Activated naive CD8-positive, alpha-beta T cell (primary cell): ENCODE measurements around the gene PBXIP1.
"Not testable (repeated sequence)": the region's sequence is repeated elsewhere in the genome, so short reads cannot be mapped to it uniquely, and the experiment has no call there.

Experiments
- H3K27ac Mint-ChIP-seq: one replicate; pipeline ENCODE4 v1.8.0; 2021; ENCODE audit warnings: mixed read lengths
- H3K27me3 Mint-ChIP-seq: one replicate; pipeline ENCODE4 v1.8.0; 2021; ENCODE audit warnings: mixed read lengths
- H3K36me3 Mint-ChIP-seq: one replicate; pipeline ENCODE4 v1.8.0; 2021; ENCODE audit warnings: mixed read lengths
- H3K4me1 Mint-ChIP-seq: one replicate; pipeline ENCODE4 v1.8.0; 2021; ENCODE audit warnings: low read depth, mixed read lengths
- H3K4me3 Mint-ChIP-seq: one replicate; pipeline ENCODE4 v1.8.0; 2021; ENCODE audit warnings: mild to moderate bottlenecking, mixed read lengths
- H3K9me3 Mint-ChIP-seq: one replicate; pipeline ENCODE4 v1.8.0; 2021; ENCODE audit warnings: low read depth, mixed read lengths

The PBXIP1 gene

GRCh38 chr1:154998818-154999570, 43.1 kb upstream of the PBXIP1 start:
- no peaks in the 10 kb centered on the region for H3K9me3 Mint-ChIP-seq
- peaks cover 33% of the 10 kb centered on the region for H3K4me1 Mint-ChIP-seq
- H3K4me3 Mint-ChIP-seq = peak overlapping the region; percentile 86
- H3K27me3 Mint-ChIP-seq = peaks cover 2% of the 10 kb centered on the region
- peak overlapping the region; percentile 78 for H3K27ac Mint-ChIP-seq
- peaks cover 2% of the 10 kb centered on the region for H3K36me3 Mint-ChIP-seq

DNA sequence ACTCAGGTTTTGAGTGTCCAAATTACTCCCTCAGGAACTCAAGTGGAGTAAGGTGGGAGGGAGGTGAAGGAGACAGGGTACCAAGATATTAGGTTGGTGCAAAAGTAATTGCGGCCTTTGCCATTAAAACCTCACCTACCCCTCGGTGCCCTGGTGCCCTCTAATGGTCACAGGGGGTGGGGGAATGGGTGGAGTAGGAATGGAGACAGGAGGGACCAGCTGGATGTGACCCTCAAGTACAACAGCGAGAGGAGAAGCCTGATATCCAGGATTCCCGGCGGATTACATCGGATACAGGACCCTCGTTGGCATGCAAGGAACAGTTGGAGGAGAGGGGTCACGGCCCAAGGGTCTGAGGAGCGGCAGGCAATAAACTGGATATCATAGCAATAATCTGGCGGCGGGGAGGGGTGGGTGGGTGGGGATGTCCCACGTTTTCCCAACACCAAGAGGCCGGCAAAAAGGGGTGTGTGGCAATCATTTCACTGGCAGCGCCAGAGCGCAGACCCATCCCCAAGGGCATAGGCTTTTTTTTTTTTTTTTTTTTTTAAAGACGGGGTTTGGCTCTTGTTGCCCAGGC, 42.4 kb upstream of the PBXIP1 start:
- Mint-ChIP-seq H3K4me3 (peak overlapping the region; percentile 10), H3K4me1 (peaks cover 28% of the 10 kb centered on the region), H3K36me3 (peaks cover 2% of the 10 kb centered on the region), H3K27me3 (peaks cover 2% of the 10 kb centered on the region), H3K27ac (no peak overlapping the region), H3K9me3 (no peaks in the 10 kb centered on the region)

GRCh38 chr1:154996966-154997701, 41.2 kb upstream of the PBXIP1 start:
- Mint-ChIP-seq H3K9me3 (no peaks in the 10 kb centered on the region), H3K27ac (no peak overlapping the region), H3K27me3 (peaks cover 2% of the 10 kb centered on the region)

GRCh38 chr1:154995301-154995983, 39.5 kb upstream of the PBXIP1 start:
- not testable (repeated sequence) for H3K36me3 Mint-ChIP-seq, H3K4me3 Mint-ChIP-seq, H3K27me3 Mint-ChIP-seq, H3K27ac Mint-ChIP-seq, H3K9me3 Mint-ChIP-seq
- H3K4me1 Mint-ChIP-seq = peaks cover 22% of the 10 kb centered on the region

More at GRCh38 chr1:154996966-154997701, 41.2 kb upstream of the PBXIP1 start:
- peaks cover 2% of the 10 kb centered on the region for H3K36me3 Mint-ChIP-seq
- peaks cover 25% of the 10 kb centered on the region for H3K4me1 Mint-ChIP-seq
- no peak overlapping the region for H3K4me3 Mint-ChIP-seq

GRCh38 chr1:154994591-154994990, 38.7 kb upstream of the PBXIP1 start:
- Mint-ChIP-seq H3K27me3 (peaks cover 2% of the 10 kb centered on the region), H3K4me3 (no peak overlapping the region), H3K27ac (no peak overlapping the region)

GRCh38 chr1:154994269-154994587, 38.3 kb upstream of the PBXIP1 start:
- H3K27ac Mint-ChIP-seq = no peak overlapping the region

More at GRCh38 chr1:154994591-154994990, 38.7 kb upstream of the PBXIP1 start:
- Mint-ChIP-seq H3K9me3 (no peaks in the 10 kb centered on the region), H3K4me1 (peaks cover 22% of the 10 kb centered on the region), H3K36me3 (peaks cover 4% of the 10 kb centered on the region)

DNA sequence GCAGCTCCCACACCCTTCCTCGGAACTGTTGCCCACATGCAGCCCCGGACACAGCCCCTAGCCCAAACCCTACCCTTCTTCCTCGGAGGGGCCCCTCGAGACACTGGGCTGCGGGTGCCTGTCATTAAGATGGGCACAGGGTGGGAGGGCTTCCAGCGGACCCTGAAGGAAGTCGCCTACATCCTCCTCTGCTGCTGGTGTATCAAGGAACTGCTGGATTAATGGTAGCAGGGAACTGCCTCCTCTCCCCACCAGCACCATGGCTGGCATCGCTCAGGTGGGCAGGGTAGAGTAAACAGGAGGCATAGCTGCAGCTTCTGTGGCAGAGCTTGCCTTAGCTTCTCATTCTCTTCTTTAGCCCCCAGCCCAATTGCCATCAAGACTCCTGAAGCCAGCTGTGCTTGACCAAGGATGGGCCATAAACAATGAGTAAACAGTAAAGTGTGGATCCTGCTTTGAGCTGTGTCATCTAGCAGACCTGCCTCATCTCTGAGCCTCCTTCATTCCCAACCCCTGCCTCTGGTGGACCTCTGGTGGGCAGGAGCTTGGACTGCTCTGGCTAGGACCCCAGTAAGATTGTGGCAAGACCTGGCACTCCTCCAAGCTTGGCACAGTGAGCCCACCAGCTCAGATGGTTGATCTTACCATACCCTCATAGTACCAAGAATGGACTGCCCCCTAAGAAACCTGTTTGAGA, 37.8 kb upstream of the PBXIP1 start, which contains the start of gene LENEP:
Gene LENEP (plus strand): TSS at position 15 of the 697 bp plus-strand sequence. CDS start 22 bp downstream, at position 37.
- Mint-ChIP-seq H3K9me3 (no peaks in the 10 kb centered on the region), H3K4me1 (peaks cover 24% of the 10 kb centered on the region), H3K27ac (no peak within 1 kb of the TSS), H3K27me3 (peaks cover 2% of the 10 kb centered on the region), H3K36me3 (peaks cover 5% of the 10 kb centered on the region), H3K4me3 (no peak within 1 kb of the TSS)

More at GRCh38 chr1:154994269-154994587, 38.3 kb upstream of the PBXIP1 start:
- H3K4me1 Mint-ChIP-seq = peaks cover 25% of the 10 kb centered on the region
- H3K9me3 Mint-ChIP-seq = no peaks in the 10 kb centered on the region
- peaks cover 2% of the 10 kb centered on the region for H3K27me3 Mint-ChIP-seq
- H3K4me3 Mint-ChIP-seq = no peak overlapping the region
- H3K36me3 Mint-ChIP-seq = peaks cover 5% of the 10 kb centered on the region

GRCh38 chr1:154992721-154993571, 37.0 kb upstream of the PBXIP1 start:
- Mint-ChIP-seq H3K27ac (no peak overlapping the region), H3K9me3 (no peaks in the 10 kb centered on the region), H3K36me3 (peaks cover 5% of the 10 kb centered on the region), H3K4me1 (peaks cover 24% of the 10 kb centered on the region), H3K4me3 (no peak overlapping the region), H3K27me3 (peaks cover 2% of the 10 kb centered on the region)

DNA sequence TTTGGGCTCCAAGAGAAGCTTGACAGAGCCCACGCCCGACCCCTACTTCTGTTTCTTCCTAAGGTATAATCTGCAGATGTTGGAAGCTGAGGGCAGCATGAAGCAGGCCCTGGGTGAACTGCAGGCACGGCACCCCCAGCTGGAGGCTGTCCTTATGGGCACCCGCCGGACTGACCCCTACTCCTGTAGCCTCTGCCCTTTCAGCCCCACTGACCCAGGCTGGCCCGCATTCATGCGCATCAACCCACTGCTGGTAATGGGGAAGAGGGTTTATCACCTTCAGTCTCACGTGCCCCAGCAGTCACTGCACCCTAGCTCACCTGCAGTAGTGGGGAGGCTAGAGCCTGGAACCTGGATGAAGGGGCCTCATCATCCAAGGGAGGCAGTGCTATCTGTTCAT, 34.4 kb upstream of the PBXIP1 start:
- Mint-ChIP-seq H3K27me3 (no peaks in the 10 kb centered on the region), H3K4me3 (no peak overlapping the region), H3K36me3 (peaks cover 3% of the 10 kb centered on the region), H3K9me3 (no peaks in the 10 kb centered on the region), H3K4me1 (peaks cover 18% of the 10 kb centered on the region), H3K27ac (no peak overlapping the region)

- H3K27me3 Mint-ChIP-seq = no peaks in the 10 kb centered on the region
- peaks cover 20% of the 10 kb centered on the region for H3K4me1 Mint-ChIP-seq
- H3K9me3 Mint-ChIP-seq = no peaks in the 10 kb centered on the region
- H3K36me3 Mint-ChIP-seq = peaks cover 3% of the 10 kb centered on the region
- H3K4me3 Mint-ChIP-seq = no peak overlapping the region
- no peak overlapping the region for H3K27ac Mint-ChIP-seq
Measured at GRCh38 chr1:154989195-154989860, 33.4 kb upstream of the PBXIP1 start.

GRCh38 chr1:154988058-154988954, 32.4 kb upstream of the PBXIP1 start:
- Mint-ChIP-seq H3K4me1 (peaks cover 26% of the 10 kb centered on the region), H3K27me3 (no peaks in the 10 kb centered on the region), H3K27ac (no peak overlapping the region), H3K9me3 (no peaks in the 10 kb centered on the region), H3K4me3 (no peak overlapping the region), H3K36me3 (peaks cover 3% of the 10 kb centered on the region)

DNA sequence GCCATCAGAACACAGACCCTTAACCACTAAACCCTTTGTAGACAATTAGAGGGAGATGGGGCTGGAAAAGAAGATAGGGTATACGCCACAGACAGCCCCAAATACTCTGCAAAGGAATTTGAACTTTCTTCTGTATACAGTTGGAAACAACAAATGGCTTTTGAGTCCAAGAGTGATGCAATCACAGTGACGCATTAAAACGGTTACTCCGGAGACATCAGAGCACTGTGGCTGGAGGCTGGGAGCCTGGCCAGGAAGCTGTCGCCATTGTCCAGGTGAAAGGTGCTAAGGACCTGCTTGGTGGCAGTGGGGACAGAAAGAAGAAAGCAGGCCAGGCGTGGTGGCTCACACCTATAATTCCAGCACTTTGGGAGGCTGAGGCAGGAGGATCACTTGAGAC, 31.4 kb upstream of the PBXIP1 start:
- Mint-ChIP-seq H3K4me3 (no peak overlapping the region), H3K27me3 (no peaks in the 10 kb centered on the region), H3K9me3 (no peaks in the 10 kb centered on the region), H3K4me1 (peaks cover 26% of the 10 kb centered on the region), H3K27ac (no peak overlapping the region), H3K36me3 (peaks cover 3% of the 10 kb centered on the region)
